NCI-H1436 treated with DMSO at 0.1 percent for 48 hours (cell line): ENCODE measurements around the gene OR52E6.

Experiments
- DNase-seq: peaks from one replicate; lab custom pipeline; 2025; lab: John Stamatoyannopoulos, UW

OR52E6 gene

DNA sequence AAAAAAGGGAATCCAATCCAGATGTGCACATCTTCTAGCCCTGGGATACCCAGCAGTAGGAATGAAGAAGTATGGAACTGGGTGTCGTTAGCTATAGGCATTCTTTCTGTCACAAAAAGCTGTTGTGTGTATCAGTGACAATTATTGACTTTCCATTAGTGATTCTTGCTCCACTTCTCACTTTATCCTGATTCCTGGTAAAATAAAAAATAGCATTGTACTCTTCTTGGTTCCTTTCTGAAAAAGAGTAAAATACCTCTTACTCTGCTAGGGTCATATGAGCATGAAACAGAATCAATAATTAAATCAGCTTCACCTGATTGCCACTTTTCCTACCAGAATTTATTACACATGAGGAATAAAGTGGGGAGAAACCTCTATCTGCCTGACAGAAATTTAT lies at the start of gene OR52E6:
Gene OR52E6, minus strand, starts transcription at position 101 of the 400 bp plus-strand sequence. Its CDS starts 0 bp downstream, at position 101.
- no peak for DNase-seq

DNA sequence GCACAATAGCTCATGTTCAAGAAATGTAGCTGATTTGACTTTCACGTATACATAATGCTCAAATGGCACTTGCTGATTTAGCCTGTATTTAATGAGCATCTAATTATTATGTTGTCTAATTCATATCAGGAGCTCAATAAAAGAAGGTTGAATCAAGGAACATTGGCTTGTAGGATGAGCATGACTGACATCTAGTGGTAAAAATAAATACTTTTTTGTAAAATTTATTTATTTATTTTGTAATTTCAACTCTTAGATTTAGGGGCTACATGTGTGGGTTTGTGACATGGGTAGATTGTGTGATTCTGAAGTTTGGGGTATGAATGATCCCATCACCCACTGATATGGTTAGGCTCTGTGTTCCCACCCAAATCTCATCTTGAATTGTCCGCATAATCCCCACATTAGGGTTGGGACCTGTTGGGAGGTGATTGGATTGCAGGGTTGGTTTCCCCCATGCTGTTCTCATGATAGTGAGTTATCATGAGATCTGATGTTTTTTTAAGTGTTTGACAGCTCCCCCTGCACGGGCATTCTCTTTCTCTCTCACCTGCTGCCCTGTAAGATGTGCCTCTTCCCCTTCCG lies 49.6 kb upstream of the OR52E6 start:
- no peak for DNase-seq

- no peak for DNase-seq
Observed at GRCh38 chr11:5887661-5888060, 46.0 kb upstream of the OR52E6 start.

DNA sequence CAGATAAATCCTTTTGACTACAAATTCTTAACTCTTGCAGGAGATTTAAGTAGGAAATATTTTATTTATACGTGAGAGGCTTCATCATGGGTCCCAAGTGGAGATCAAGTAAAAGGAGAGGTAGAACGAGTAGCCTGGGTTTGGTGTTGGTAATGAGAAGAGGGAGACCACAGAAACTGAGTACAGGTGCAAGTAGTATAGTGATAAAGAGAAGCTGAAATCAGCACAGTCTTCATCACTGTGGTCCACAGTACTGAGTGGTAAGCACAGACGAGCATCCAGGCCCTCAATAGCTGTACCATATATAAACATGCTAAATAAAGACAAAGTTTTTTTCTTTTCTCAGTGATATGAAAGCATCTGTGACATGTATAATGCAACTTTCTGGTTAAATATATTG lies 45.5 kb upstream of the OR52E6 start:
- no peak for DNase-seq

- DNase-seq, result no peak
Observed at GRCh38 chr11:5881756-5882155, 40.1 kb upstream of the OR52E6 start.

GRCh38 chr11:5880329-5880728 lies 38.6 kb upstream of the OR52E6 start, which contains the start of gene OR52E4:
Gene OR52E4 (plus strand): TSS chr11:5880629. CDS start chr11:5884293, 3,664 bp downstream.
- no peak for DNase-seq

DNA sequence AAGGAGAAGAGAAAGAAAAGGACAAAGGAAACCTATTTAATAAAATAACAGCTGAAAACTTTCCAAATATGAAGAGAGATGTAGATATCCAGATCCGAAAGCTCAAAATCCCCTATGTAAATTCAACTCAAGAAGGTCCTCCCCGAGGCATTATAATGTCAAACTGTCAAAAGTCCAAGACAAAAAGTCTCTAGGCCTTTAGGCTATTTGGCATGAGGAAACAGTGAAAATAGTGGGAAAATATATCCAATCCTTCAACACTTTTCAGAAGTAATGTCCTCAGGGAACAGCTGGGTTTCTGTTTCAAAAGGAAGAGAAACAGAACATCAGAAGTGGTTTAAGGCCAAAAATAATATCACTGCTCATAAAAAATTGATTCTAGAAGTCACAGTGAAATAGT lies 36.9 kb upstream of the OR52E6 start:
- no peak for DNase-seq

DNA sequence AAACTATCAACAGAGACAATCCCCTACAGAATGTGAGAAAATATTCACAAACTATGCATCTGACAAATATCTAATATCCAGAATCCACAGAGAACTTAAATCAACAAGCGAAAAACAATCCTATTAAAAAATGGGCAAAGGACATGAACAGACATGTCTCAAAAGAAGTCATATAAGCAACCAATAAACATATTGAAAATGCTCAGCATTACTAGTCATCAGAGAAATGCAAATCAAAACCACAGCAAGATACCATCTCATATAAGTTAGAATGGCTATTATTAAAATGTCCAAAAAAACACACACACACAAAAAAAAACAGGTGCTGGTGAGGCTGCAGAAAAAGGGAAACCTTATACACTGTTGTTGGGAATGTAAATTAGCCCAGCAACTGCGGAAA lies 24.1 kb upstream of the OR52E6 start:
- DNase-seq, result no peak

- DNase-seq, result no peak
Observed at GRCh38 chr11:5857590-5857989, 15.9 kb upstream of the OR52E6 start, which contains the start of gene OR52E8. Gene OR52E8 (minus strand): TSS chr11:5857690. CDS start chr11:5857690, 0 bp downstream.

DNA sequence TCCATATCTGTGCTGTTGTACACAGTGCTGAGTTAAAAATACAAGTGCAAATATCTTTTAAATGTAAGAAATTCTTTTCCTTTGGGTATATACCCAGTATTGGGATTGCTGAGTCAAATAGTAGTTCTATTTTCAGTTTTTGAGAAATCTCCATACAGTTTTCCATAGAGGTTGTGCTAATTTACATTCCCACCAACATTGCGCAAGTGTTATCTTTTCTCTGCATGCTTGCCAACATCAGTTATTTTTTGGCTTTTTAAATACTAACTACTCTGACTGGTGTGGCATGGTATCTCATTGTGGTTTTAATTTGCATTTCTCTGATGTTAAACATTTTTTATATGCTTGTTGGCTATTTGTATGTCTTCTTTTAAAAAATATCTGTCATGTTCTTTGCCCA lies 9.3 kb upstream of the OR52E6 start:
- DNase-seq, result no peak

DNA sequence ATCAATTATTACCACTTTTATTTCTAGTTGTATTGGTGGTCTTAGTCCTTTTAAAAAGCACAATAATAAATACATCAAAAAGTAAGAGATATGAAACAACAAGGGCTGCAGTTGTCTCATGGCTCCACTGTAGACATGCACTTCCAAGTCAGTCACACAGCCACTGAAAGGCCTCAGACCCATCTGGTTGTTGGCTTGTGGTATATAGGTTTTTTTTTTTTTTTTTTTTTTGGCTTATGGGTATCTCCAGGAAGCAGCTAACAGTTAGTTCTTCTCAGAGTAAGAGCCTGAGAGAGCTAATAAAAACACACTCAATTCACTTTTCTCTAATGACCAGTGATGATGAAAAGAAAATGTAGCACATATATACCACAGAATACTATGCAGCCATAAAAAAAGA lies 6.0 kb upstream of the OR52E6 start:
- DNase-seq, result no peak

DNA sequence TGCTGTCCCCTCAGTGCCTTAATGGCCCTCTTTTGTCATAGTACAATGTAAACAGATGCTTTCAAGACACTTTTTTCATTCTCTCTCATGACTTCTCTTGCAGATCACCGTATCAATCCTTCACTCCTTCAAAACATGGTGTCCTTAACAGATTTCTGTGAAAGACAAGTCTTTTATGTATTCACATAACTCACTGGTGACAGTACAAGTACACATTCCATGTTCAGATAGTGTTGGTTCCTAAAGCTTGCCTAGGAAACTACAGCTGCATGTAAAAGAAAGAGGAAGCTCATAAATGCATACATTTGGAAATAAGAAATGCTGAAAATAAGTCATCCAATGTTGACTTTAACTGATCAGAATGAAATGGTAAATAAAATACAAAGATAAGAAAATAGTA lies 5.0 kb upstream of the OR52E6 start:
- no peak for DNase-seq

GRCh38 chr11:5837695-5838094 lies 4.0 kb downstream of the OR52E6 start:
- no peak for DNase-seq

DNA sequence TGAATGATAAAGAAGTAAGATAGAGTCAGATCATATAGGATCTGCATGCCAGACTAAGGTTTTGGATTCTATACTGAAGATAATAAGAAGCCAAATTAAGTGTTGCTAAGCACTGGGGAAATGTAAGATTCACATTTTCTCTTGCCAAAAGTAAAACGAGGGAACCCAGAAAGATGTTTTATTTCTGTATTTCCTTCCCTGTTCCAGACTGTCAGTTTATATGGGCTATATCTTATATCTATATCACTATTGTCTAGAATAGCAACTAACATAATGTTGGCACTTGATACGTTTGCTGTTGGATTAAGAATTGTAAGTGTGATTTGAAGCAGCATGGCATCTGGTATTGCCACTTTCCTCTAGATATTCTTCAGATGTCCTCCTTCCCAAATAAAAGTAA lies 8.3 kb downstream of the OR52E6 start:
- no peak for DNase-seq

GRCh38 chr11:5831196-5831829 lies 10.4 kb downstream of the OR52E6 start:
- no peak for DNase-seq

- no peak for DNase-seq
Observed at GRCh38 chr11:5818245-5818886, 23.3 kb downstream of the OR52E6 start.

DNA sequence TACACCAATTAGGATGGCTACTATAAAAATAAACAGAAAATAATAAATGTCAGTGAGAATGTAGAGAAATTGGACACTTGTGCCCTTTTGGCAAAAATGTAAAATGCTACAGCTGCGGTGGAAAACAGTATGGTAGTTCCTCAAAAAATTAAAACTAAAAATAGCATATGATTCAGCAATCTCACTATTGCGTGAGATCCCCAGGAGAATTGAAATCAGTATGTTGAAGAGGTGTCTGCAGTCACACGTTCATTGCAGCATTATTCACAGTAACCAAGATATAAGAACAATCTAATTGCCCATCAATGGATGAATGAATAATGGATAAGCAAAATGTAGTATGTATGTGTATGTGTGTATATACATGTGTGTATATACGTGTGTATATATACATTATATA lies 26.2 kb downstream of the OR52E6 start:
- DNase-seq, result no peak

DNA sequence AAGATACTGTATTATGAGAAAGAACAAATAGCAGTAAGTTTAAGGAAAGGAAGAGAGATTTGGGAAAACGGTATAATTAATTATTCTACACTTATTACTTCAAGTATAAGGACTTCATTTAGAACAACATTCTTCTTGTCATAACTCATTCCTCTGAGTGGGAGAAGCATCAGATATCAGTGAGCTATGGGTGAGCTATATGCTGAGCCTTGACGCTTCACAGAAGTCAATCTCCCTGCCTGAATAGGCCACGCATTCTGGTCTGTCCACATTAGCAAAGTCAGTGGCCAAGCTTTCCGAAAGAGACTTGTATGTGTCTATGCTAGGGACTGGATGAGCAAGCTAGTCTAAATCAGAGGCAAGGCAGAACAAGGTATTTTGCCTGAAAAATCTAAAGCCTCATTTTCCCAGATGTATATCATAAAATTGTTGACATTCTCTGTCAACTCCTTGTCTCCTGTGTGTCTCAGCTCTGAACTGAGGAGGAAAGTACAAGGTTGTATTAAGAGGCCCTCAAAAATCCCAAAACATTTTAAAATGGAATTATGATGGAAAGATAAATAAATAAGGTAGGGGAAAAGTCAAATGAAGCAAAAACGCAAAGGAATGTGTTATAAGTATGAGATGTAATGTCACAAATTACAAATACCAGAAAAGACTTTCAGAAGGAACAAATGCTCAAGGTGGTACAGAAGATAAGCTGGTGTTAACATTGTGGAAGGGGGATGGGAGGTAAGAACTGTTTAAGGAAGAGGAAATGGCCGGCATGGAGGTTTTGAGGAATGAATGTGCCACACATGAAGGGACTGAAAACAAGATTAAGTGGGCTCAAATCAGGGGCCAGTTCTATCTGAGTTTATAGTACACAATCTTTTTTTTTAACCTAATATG lies 31.5 kb downstream of the OR52E6 start:
- DNase-seq, result no peak

- DNase-seq, result no peak
Observed at GRCh38 chr11:5809122-5809519, 32.6 kb downstream of the OR52E6 start.

DNA sequence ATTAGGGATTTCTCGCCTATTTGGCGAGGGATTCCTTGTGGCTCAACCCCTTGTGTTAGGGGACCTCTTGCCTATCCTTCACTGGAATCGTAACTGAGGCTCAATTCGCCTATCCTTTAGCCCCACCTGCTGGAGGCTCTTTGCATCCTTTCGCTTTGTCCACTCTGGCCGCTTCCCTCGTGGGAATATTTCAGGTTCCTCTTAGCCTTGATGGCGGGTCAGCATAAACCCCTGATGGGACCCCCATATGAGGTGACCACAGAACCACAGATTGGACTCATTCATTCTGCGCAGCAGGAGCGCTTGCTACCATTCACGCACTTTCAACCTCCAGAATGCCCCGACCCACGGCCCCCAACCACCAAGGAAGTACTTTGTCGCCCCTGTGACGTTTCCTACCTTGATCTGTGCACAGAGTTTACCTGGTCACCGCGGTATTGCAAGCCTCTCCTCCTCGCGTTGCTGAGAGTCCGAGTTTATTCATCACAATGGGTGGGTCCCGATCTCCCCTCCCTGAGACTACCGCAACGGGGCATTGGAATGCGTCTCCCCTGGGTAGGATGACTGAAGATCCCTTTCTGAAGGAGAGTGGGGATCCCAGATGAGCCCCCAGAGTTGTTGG lies 33.1 kb downstream of the OR52E6 start, which contains the start of gene OR52N2:
Gene OR52N2, plus strand, starts transcription at position 425 of the 622 bp plus-strand sequence. CDS start 11,412 bp downstream, outside the sequence.
- no peak for DNase-seq

DNA sequence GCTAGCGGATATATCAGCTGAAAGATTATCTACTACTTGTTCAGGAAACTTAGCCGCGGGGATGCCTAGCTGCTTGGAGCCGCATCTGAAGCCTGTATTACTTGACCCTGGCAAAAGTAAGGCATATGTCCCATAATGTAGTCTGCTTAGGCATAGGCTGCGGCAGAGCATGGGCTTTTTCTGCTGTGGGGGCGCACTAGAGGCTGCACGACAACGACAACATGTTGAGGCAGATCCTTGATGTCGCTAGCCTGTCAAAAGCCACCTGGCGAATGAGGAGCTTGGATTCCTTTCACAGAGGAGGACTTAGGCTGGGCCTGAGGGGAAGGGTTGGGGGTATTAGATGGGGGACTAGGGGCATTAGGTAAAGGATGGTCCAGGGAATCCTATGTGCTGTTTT lies 34.1 kb downstream of the OR52E6 start:
- DNase-seq, result no peak

DNA sequence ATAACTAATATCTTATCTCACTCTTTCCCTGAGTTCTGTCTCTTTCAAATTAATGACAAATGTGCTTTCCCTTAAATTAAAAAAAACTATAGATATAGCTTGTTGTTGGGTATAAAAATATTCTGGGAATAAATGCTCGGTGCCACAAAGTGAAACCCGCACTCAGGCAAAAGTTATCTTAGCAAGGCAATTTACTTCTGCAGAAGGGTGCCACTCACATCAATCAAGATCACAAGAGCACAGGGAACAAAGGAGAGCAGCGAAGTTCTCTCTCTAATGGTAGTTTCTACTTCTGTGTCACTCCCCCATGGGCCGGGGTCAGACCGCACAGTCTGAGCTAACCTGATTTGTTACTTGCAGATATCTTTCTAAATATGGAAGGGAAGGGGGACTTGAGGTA lies 37.7 kb downstream of the OR52E6 start:
- DNase-seq, result no peak
